ENCODE results near the gene RPL18.

DNA sequence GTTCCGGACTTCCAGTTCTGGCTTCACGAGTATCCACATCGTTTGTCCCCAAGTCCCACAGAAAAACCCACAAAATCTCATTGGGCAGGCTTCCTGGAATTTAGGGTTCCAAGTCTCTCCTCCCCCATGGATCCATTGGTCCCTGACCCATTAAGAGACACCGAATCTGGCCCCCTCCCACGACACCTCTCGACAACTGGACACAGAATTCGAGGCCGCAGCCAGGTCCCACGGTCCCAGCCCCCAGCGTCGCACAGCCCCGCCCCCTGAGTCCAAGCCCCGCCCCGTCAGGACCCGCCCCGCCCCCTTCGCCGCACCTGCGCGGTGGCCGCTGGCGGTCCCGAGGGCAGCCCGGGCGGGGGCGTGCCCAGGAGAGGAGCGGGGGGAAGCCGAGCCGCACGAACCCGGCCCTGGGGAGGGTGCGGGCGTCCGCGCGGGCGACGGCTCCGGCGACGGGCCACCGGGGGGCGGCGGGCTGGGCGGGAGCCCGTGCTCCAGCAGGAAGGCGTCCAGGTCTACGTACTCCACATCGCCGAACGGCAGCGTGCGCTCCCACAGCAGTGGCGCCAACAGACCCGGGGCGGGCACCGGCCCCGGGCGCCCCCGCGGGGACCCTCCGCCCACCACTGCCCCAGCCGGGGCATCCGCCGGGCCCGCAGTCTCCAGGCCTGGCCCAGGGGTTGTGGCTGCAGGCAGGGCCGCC lies 16.4 kb upstream of the RPL18 start:
- no peak for TF ChIP-seq CTCF (IDR thresholded peaks at IDR 0.05; ENCODE audit: low read depth, low read length, missing input control)
- no peak for TF ChIP-seq NR2F2 (IDR thresholded peaks at IDR 0.05)
- no peak for TF ChIP-seq ATF3 (IDR thresholded peaks at IDR 0.05)
- TF ChIP-seq YY1 (IDR thresholded peaks at IDR 0.05) = no peak
- no peak for TF ChIP-seq SP1 (IDR thresholded peaks at IDR 0.05)
- TF ChIP-seq GABPA (IDR thresholded peaks at IDR 0.05 in 1 of 2, conservative IDR thresholded peaks at IDR 0.05 in 1 of 2) = no peak
- no peak for TF ChIP-seq MAX (IDR thresholded peaks at IDR 0.05)
- TF ChIP-seq, protein P1, sequence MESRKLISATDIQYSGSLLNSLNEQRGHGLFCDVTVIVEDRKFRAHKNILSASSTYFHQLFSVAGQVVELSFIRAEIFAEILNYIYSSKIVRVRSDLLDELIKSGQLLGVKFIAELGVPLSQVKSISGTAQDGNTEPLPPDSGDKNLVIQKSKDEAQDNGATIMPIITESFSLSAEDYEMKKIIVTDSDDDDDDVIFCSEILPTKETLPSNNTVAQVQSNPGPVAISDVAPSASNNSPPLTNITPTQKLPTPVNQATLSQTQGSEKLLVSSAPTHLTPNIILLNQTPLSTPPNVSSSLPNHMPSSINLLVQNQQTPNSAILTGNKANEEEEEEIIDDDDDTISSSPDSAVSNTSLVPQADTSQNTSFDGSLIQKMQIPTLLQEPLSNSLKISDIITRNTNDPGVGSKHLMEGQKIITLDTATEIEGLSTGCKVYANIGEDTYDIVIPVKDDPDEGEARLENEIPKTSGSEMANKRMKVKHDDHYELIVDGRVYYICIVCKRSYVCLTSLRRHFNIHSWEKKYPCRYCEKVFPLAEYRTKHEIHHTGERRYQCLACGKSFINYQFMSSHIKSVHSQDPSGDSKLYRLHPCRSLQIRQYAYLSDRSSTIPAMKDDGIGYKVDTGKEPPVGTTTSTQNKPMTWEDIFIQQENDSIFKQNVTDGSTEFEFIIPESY (IDR thresholded peaks at IDR 0.05) = no peak
- no peak for TF ChIP-seq HNF4G (IDR thresholded peaks at IDR 0.05)
- TF ChIP-seq REST (IDR thresholded peaks at IDR 0.05) = no peak
